Neutrophil (primary cell): ENCODE results near the gene GJA8.

Source experiments
- H3K27ac ChIP-seq: fragments of 200-600 bp; sonication (generic); 2 replicates; pipeline ENCODE4 v1.5.1; 2016; ENCODE audit warnings: mild to moderate bottlenecking, moderate library complexity
- H3K27me3 ChIP-seq: fragments of 200-600 bp; sonication (generic); 2 replicates; pipeline ENCODE4 v1.6.0; 2016; ENCODE audit warnings: mild to moderate bottlenecking
- H3K36me3 ChIP-seq: fragments of 200-600 bp; sonication (generic); 2 replicates; pipeline ENCODE4 v1.5.1; 2017
- H3K4me1 ChIP-seq, 2 experiments: fragments of 200-600 bp in 1 of 2; sonication (generic) in 1 of 2; 1 replicate in 1 of 2; 2 replicates in 1 of 2; pipeline versions ENCODE4 v1.5.1 to v1.6.1; 2013 to 2016; ENCODE audit warnings: low read depth in 1 of 2, low read length in 1 of 2, mild to moderate bottlenecking in 1 of 2, moderate library complexity in 1 of 2; ENCODE audit not compliant: control insufficient read depth in 1 of 2, insufficient read depth in 1 of 2
- H3K4me3 ChIP-seq, 2 experiments: fragments of 200-600 bp in 1 of 2; sonication (generic) in 1 of 2; 1 replicate in 1 of 2; 2 replicates in 1 of 2; pipeline ENCODE4 v1.5.1; 2013 to 2016; ENCODE audit warnings: low read depth in 1 of 2, low read length in 1 of 2, mild to moderate bottlenecking in 1 of 2, moderate library complexity in 1 of 2
- H3K9me3 ChIP-seq: fragments of 200-600 bp; sonication (generic); 2 replicates; pipeline ENCODE4 v1.5.1; 2016
- CTCF ChIP-seq: fragments of 200-600 bp; sonication (generic); IDR thresholded peaks from 2 replicates; pipeline ENCODE4 v1.5.1; 2016; ENCODE audit warnings: antibody characterized with exemption

The GJA8 gene

DNA sequence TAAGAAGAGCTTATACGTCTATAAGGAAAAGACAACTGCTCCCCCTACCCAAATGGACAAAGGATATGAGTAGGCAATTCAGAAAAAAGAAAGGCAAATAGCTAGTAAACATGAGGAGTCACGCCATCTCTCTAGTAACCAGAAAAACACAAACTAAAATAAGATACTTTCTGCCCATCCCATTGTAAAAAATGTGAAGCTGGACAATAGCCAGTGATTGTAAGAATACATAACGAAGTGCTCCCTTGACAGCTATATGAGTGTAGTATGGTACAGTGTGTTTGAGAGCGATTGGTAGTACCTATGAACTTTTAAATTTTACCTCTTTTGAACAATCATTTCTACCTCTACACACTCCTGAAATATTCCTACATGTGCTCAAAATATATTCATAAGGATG, 7.5 kb upstream of the GJA8 start:
- H3K9me3 ChIP-seq: no peaks in the 10 kb centered on the region
- no peak for TF ChIP-seq CTCF
- peaks cover 6% of the 10 kb centered on the region for H3K27me3 ChIP-seq
- H3K4me3 ChIP-seq: no peak overlapping the region
- no peaks in the 10 kb centered on the region for H3K4me1 ChIP-seq
- H3K27ac ChIP-seq: no peak overlapping the region
- H3K36me3 ChIP-seq: no peaks in the 10 kb centered on the region

DNA sequence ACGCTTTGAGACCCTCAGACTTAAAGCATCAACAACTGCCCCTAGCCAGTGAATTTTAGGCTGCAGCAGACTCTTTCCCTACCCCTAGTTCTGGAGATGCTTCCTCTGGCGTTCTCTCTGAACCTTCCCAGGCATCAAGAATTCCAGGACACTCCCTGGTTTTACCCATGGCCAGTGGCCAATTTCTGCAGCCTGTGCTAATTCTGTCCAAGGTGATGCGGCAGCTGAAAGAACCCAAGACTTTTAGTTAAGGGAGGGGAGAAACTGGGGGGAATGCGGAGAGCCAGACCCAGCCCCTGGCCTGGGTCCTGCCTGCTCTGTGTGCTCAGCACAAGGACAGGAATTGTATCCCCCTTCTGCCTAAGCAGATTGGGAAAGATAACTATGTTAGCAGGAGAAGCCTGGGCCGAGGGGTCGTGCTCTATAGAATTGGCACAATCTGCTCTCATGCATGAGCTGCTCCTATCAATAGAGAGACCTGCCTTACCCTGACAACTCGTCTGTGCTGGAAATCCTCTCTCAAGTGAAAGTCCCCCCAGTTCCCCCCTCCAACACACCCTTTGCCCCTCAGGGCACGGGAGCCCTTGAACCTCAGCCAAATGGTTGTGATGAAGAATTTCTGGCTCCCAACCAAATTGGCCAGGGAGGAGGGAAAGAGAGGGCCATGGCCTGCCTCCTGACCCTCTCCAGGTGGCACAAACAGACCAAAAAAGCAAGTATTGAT, 5.4 kb upstream of the GJA8 start:
- H3K36me3 ChIP-seq: no peaks in the 10 kb centered on the region
- no peaks in the 10 kb centered on the region for H3K9me3 ChIP-seq
- no peaks in the 10 kb centered on the region for H3K27me3 ChIP-seq
- H3K27ac ChIP-seq: no peak overlapping the region
- H3K4me3 ChIP-seq: no peak overlapping the region
- TF ChIP-seq CTCF: no peak
- H3K4me1 ChIP-seq: no peaks in the 10 kb centered on the region

- Histone ChIP-seq H3K4me3 (no peak overlapping the region), H3K9me3 (no peaks in the 10 kb centered on the region), H3K27me3 (no peaks in the 10 kb centered on the region), H3K36me3 (no peaks in the 10 kb centered on the region), H3K4me1 (no peaks in the 10 kb centered on the region), H3K27ac (no peak overlapping the region)
- no peak for TF ChIP-seq CTCF
Measured at GRCh38 chr1:147897789-147898188, 4.8 kb upstream of the GJA8 start.

DNA sequence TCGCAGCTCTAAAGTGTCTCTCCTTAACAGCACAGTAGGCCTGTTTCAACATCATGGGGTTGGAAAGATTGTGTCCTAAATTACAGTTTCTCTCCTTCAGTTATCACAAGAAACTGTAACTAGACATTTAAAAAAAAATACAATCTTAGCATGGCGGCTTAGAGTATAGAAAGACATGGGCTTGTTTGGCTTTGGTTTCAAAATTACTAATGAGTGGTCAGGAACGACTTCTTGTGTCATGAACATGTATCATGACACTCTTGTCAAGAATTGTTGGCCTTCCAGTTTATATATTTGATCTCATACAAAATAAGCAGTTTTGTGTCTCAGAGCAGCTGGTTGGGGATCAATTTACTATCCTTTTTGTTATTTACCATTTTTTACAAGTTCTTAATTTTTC, 2.1 kb downstream of the GJA8 start:
- no peak overlapping the region for H3K4me3 ChIP-seq
- TF ChIP-seq CTCF: no peak
- H3K36me3 ChIP-seq: no peaks in the 10 kb centered on the region
- no peaks in the 10 kb centered on the region for H3K4me1 ChIP-seq
- H3K27me3 ChIP-seq: no peaks in the 10 kb centered on the region
- H3K27ac ChIP-seq: no peak overlapping the region
- H3K9me3 ChIP-seq: no peaks in the 10 kb centered on the region

DNA sequence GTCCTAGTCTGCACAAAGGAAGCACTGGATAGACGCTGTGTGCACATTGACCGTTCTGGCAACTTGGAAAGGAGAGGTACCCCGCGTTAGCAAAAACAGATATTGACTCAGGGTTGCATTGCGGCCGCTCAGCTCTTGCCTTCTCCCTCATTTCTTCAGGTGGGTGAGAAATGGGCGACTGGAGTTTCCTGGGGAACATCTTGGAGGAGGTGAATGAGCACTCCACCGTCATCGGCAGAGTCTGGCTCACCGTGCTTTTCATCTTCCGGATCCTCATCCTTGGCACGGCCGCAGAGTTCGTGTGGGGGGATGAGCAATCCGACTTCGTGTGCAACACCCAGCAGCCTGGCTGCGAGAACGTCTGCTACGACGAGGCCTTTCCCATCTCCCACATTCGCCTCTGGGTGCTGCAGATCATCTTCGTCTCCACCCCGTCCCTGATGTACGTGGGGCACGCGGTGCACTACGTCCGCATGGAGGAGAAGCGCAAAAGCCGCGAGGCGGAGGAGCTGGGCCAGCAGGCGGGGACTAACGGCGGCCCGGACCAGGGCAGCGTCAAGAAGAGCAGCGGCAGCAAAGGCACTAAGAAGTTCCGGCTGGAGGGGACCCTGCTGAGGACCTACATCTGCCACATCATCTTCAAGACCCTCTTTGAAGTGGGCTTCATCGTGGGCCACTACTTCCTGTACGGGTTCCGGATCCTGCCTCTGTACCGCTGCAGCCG, 5.4 kb downstream of the GJA8 start:
- Histone ChIP-seq H3K27ac (no peak overlapping the region), H3K4me3 (no peak overlapping the region), H3K27me3 (no peaks in the 10 kb centered on the region), H3K4me1 (no peaks in the 10 kb centered on the region), H3K36me3 (no peaks in the 10 kb centered on the region), H3K9me3 (no peaks in the 10 kb centered on the region)
- no peak for TF ChIP-seq CTCF
